ENCODE data around the gene ANAPC16.
"Not testable (repeated sequence)": the region's sequence is repeated elsewhere in the genome, so short reads cannot be mapped to it uniquely, and the experiment has no call there.

The ANAPC16 gene

GRCh38 chr10:72215611-72216549, at the start of gene ANAPC16, which contains the start of gene ASCC1:
Gene ANAPC16, plus strand, starts transcription at chr10:72216012. Its CDS starts 7,903 bp downstream, at chr10:72223915.
Gene ASCC1, minus strand, starts transcription at chr10:72216276. Its CDS starts 2,978 bp downstream, at chr10:72213298.
- DNase-seq (ENCODE audit: low read depth): peak; percentile 59

- no peak for DNase-seq (ENCODE audit: low read depth)
Observed at GRCh38 chr10:72167118-72167517, 48.7 kb upstream of the ANAPC16 start.

GRCh38 chr10:72170263-72170662, 45.5 kb upstream of the ANAPC16 start:
- DNase-seq (ENCODE audit: low read depth): no peak

GRCh38 chr10:72170733-72171132, 45.1 kb upstream of the ANAPC16 start:
- no peak for DNase-seq (ENCODE audit: low read depth)

GRCh38 chr10:72171175-72171630, 44.6 kb upstream of the ANAPC16 start:
- peak; percentile 39 for DNase-seq (ENCODE audit: low read depth)

GRCh38 chr10:72173262-72173618, 42.6 kb upstream of the ANAPC16 start:
- DNase-seq (ENCODE audit: low read depth): no peak

- no peak for DNase-seq (ENCODE audit: low read depth)
Observed at GRCh38 chr10:72173619-72174296, 42.1 kb upstream of the ANAPC16 start.

- no peak for DNase-seq (ENCODE audit: low read depth)
Observed at GRCh38 chr10:72174297-72174662, 41.5 kb upstream of the ANAPC16 start.

- DNase-seq (ENCODE audit: low read depth): no peak
Observed at GRCh38 chr10:72175149-72175548, 40.7 kb upstream of the ANAPC16 start.

GRCh38 chr10:72176701-72177100, 39.1 kb upstream of the ANAPC16 start:
- DNase-seq (ENCODE audit: low read depth): no peak

GRCh38 chr10:72177454-72177853, 38.4 kb upstream of the ANAPC16 start:
- DNase-seq (ENCODE audit: low read depth): no peak

- DNase-seq (ENCODE audit: low read depth): no peak
Observed at GRCh38 chr10:72184156-72184555, 31.7 kb upstream of the ANAPC16 start.

- DNase-seq (ENCODE audit: low read depth): no peak
Observed at GRCh38 chr10:72186258-72186981, 29.4 kb upstream of the ANAPC16 start.

- no peak for DNase-seq (ENCODE audit: low read depth)
Observed at GRCh38 chr10:72186982-72187330, 28.9 kb upstream of the ANAPC16 start.

GRCh38 chr10:72194949-72195348, 20.9 kb upstream of the ANAPC16 start:
- no peak for DNase-seq (ENCODE audit: low read depth)

- DNase-seq (ENCODE audit: low read depth): no peak
Observed at GRCh38 chr10:72200883-72201282, 14.9 kb upstream of the ANAPC16 start.

GRCh38 chr10:72201293-72201692, 14.5 kb upstream of the ANAPC16 start:
- DNase-seq (ENCODE audit: low read depth): no peak

GRCh38 chr10:72204296-72204695, 11.5 kb upstream of the ANAPC16 start:
- DNase-seq (ENCODE audit: low read depth): no peak

GRCh38 chr10:72204724-72205123, 11.1 kb upstream of the ANAPC16 start:
- no peak for DNase-seq (ENCODE audit: low read depth)

- no peak for DNase-seq (ENCODE audit: low read depth)
Observed at GRCh38 chr10:72206511-72207229, 9.1 kb upstream of the ANAPC16 start.

- DNase-seq (ENCODE audit: low read depth): not testable (repeated sequence)
Observed at GRCh38 chr10:72208526-72208925, 7.3 kb upstream of the ANAPC16 start.

GRCh38 chr10:72211381-72211780, 4.4 kb upstream of the ANAPC16 start:
- not testable (repeated sequence) for DNase-seq (ENCODE audit: low read depth)

All from HS-27A (cell line).